GM12864 (cell line): Measurements from ENCODE around the gene ATP2A1.
A peak's percentile ranks its signal among the peaks of the same experiment; 100 is the strongest.
"Not testable (repeated sequence)": the region's sequence is repeated elsewhere in the genome, so short reads cannot be mapped to it uniquely, and the experiment has no call there.

ENCODE experiments used
- DNase-seq: peaks from one replicate; pipeline ENCODE4 v3.0.0-alpha.2; 2011; ENCODE audit warnings: low read depth
- H3K4me3 ChIP-seq: 2 replicates; pipeline ENCODE4 v1.5.1; 2011; ENCODE audit warnings: mild to moderate bottlenecking, low read depth, low read length, control low read depth
- TF ChIP-seq, protein P1 (sequence below): IDR thresholded peaks from 2 replicates; pipeline ENCODE4 v1.5.1; 2011; ENCODE audit warnings: low read depth, mild to moderate bottlenecking, moderate library complexity, low read length, control low read depth, inconsistent platforms; ENCODE audit errors: missing control alignments

The ATP2A1 gene

DNA sequence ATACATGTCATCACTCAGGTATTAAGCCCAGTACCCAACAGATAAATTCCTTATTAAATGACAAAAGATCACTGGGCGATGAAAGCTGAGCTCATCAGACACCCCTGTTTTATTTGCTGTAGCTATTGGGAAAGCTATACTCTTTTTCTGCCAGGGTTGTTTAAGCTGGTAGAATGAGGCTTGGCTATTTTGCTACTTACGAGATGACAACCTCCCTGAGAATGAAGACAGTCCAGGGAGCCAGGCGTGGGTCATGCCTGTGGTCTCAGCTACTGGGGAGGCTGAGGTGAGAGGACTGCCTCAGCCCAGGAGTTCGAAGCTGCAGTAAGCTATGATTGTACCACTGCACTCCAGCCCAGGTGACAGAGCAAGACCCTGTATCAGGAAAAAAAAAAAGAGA lies 19.0 kb upstream of the ATP2A1 start:
- no peak for DNase-seq
- no peak overlapping the region for H3K4me3 ChIP-seq
- TF ChIP-seq, protein P1, sequence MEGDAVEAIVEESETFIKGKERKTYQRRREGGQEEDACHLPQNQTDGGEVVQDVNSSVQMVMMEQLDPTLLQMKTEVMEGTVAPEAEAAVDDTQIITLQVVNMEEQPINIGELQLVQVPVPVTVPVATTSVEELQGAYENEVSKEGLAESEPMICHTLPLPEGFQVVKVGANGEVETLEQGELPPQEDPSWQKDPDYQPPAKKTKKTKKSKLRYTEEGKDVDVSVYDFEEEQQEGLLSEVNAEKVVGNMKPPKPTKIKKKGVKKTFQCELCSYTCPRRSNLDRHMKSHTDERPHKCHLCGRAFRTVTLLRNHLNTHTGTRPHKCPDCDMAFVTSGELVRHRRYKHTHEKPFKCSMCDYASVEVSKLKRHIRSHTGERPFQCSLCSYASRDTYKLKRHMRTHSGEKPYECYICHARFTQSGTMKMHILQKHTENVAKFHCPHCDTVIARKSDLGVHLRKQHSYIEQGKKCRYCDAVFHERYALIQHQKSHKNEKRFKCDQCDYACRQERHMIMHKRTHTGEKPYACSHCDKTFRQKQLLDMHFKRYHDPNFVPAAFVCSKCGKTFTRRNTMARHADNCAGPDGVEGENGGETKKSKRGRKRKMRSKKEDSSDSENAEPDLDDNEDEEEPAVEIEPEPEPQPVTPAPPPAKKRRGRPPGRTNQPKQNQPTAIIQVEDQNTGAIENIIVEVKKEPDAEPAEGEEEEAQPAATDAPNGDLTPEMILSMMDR, result no peak

DNA sequence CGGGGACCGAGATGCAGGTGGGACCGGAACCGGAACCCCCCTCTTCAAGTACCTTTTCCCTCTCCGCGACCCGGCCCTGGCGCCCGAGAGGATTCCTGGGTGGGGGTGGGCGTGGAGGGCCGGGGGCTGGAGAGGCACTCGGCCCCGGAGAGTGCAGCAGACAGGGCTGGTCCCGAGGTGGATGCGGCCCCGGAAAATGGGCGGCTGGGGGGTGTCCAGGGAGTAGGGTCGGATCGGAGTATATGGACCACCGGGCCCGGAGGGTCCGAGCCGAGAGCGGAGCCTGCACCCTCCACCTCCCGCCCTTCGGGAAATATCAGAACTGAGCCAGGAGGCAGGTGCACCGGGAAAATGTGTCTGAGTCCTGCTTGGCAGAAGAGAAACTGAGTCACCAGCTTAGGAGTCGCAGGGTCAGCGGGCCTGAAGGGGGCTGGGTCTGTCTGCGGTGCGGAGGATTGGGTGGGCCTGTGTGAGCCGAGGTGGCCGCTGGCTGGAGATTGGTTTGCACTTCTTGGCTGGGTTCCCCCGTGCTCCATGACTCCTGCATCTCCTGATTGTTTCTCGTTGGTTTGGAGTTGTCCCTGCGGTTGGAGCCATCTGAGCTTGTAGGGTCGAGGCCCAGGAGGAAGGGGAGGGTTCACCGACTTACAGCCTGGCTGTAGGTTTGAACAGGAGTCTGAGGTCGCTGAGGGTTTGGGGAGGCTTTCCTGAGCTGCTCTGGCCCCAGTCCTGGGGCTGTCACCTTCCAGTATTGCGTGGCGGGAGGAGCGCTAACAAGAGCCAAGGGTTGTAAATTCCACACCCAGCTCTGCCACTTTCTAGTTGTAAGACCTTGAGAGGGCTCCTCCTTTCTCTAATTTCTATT lies 14.1 kb upstream of the ATP2A1 start:
- TF ChIP-seq, protein P1, result no peak
- DNase-seq, result no peak
- peak overlapping the region; percentile 65 for H3K4me3 ChIP-seq

DNA sequence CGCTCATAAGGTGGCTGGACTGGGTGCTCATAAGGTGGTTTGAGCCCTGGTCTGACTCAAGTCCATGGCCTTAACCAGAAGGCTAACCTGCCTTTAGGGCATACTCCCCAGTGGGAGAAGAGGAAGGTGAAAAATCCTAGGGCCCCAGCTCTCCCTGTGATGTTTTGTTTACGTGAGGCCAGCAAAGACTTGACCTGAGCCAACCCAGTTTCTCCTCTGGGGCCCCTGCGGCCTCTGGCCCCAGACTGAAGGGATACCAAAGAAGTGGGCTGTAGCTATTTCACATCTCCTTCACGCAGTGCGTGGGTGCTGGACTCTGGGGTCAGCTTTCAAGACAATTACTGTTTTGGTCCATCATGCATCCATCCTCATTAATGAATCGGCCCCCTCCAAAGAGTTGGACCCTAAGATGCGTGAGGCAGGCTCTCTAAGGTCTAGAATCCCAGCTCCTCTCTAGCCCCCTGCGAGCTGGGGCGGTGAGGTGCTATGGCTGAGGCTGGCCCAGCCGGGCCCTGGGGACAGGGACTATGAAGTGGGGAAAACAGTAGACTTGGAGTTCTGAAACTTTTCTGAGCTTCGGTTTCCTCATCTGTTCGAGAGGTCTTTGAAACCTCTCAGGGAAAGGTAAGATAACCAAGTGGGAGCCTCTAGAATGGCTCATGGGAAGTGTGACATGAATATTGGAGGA lies 13.1 kb upstream of the ATP2A1 start:
- TF ChIP-seq, protein P1, result no peak
- H3K4me3 ChIP-seq, result no peak overlapping the region; the same call in 1 of the 2 replicates
- no peak for DNase-seq

DNA sequence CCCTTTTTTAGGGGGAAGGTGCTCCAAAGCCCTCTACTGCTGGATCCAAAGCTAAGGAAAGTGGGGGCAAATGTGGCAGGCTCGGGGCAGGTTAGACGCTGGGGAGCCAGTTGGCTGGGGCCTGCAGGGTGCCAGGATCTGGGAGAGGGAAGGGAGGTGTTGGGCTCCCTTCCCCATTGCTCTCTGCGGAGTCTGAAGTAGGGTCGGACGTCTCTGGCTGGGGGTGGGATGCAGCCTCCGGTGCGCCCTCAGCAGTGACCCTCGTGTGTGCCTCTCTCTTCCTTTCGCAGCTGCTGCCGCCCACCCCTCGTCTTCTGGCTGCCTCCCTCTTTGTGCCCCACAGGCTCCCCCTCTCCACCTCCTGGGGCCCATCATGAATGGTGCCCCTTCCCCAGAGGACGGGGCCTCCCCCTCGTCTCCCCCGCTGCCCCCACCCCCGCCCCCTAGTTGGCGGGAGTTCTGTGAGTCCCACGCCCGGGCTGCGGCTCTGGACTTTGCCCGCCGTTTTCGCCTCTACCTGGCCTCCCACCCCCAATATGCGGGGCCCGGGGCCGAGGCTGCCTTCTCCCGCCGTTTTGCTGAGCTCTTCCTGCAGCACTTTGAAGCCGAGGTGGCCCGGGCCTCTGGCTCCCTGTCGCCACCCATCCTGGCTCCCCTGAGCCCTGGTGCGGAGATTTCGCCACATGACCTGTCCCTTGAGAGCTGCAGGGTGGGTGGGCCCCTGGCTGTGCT lies 12.4 kb upstream of the ATP2A1 start:
- TF ChIP-seq, protein P1, result no peak
- H3K4me3 ChIP-seq, result no peak overlapping the region
- no peak for DNase-seq

DNA sequence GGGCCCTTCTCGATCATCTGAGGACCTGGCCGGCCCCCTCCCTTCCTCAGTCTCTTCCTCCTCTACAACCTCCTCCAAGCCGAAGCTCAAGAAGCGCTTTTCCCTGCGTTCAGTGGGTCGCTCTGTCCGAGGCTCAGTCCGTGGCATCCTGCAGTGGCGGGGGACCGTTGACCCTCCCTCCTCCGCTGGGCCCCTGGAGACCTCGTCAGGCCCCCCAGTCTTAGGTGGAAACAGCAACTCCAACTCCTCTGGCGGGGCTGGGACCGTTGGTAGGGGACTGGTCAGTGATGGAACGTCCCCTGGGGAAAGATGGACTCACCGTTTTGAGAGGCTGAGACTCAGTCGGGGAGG lies 11.9 kb upstream of the ATP2A1 start:
- TF ChIP-seq, protein P1, result no peak
- no peak for DNase-seq

DNA sequence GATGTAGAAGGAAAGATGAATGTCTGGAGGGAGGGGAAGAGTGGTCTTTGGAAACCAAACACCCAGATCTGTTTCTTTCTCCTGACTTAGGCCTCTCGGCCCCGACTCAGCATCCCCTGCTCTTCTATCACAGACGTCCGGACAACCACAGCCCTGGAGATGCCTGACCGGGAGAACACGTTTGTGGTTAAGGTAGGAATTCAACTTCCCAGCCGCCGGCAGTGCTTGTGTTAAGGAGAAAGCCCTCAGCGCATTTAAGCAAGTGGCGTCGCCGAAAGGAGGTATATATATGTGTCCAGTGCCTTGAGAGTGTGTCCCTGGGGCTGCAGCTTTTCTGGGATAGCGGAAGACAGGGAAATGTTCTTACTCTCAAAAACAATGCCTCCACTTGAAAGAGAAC lies 11.0 kb upstream of the ATP2A1 start:
- H3K4me3 ChIP-seq, result no peak overlapping the region
- DNase-seq, result no peak
- TF ChIP-seq, protein P1, result no peak

More for the DNA sequence above, 11.9 kb upstream of the ATP2A1 start:
- H3K4me3 ChIP-seq, result no peak overlapping the region

DNA sequence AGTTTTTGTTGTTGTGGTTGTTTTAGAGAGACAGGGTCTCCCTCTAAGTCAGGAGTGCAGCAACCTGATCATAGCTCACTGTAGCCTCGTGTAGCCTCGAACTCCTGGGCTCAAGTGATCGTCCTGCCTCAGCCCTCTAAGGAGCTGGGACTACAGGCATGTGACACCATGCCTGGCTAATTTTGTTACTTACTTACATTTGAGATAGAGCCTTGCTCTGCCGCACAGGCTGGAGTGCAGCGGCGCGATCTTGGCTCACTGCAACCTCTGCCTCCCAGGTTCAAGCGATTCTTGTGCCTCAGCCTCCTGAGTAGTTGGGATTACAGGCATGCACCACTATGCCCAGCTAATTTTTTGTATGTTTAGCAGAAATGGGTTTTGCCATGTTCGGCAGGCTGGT lies 10.6 kb upstream of the ATP2A1 start:
- not testable (repeated sequence) for H3K4me3 ChIP-seq, DNase-seq
